Endothelial cell of umbilical vein (primary cell): ENCODE measurements around the gene TNPO3. TPM values are rescaled to one million over a fixed set of nuclear protein-coding genes. Genes with fewer than 3 reads are reported as not detected.

Experiments used
- BruUV-seq: library from RNA; stranded (reverse); fragments of 400-500 nt; replicated peaks from 2 replicates; lab custom pipeline; 2021; lab: Mats Ljungman, UMichigan
- CTCF ChIA-PET: fragments of 300-600, 350-600 bp; sonication (Branson Sonifier 250); formaldehyde crosslinking; loops from one replicate; lab custom pipeline; 2021; ENCODE audit warnings: antibody characterized with exemption, inconsistent platforms; lab: Charles Lee
- POLR2A ChIA-PET: fragments of 300-600, 350-600 bp; sonication (Branson Sonifier 250); formaldehyde crosslinking; loops from one replicate; lab custom pipeline; 2021; ENCODE audit warnings: antibody characterized with exemption, inconsistent platforms; lab: Charles Lee
- DNase-seq: peaks from one replicate; pipeline ENCODE4 v3.0.0-alpha.2; 2011; ENCODE audit warnings: low read depth, low spot score
- FAIRE-seq: peaks from 2 replicates; lab custom pipeline; 2011; peaks lifted over from hg19 to GRCh38; lab: Jason Lieb, UNC
- H2AFZ ChIP-seq: 2 replicates; pipeline ENCODE4 v1.6.0; 2012; ENCODE audit warnings: low read depth, low read length, control low read depth, inconsistent platforms
- H3K27ac ChIP-seq: 2 replicates; pipeline ENCODE4 v1.5.1; 2011; ENCODE audit warnings: low read depth, mild to moderate bottlenecking, control low read depth, low read length, moderate library complexity; ENCODE audit not compliant: insufficient read depth
- H3K27me3 ChIP-seq, 2 experiments: 2 replicates each; pipeline versions ENCODE4 v1.6.0 to v1.6.1; 2011; ENCODE audit warnings: low read length in 2 of 2, mixed read lengths in 1 of 2; ENCODE audit not compliant: control insufficient read depth in 2 of 2, insufficient read depth in 2 of 2
- H3K36me3 ChIP-seq, 2 experiments: 2 replicates in 1 of 2; 3 replicates in 1 of 2; pipeline ENCODE4 v1.5.1; 2011; ENCODE audit warnings: low read length in 2 of 2, mild to moderate bottlenecking in 1 of 2, moderate library complexity in 1 of 2; ENCODE audit not compliant: control insufficient read depth in 2 of 2, insufficient read depth in 2 of 2; ENCODE audit errors: extremely low read depth in 1 of 2
- H3K4me1 ChIP-seq: 3 replicates; pipeline ENCODE4 v1.5.1; 2011; ENCODE audit warnings: mild to moderate bottlenecking, low read length; ENCODE audit not compliant: control insufficient read depth, insufficient read depth; ENCODE audit errors: extremely low read depth
- H3K4me2 ChIP-seq: 2 replicates; pipeline ENCODE4 v1.6.1; 2011; ENCODE audit warnings: low read length, control low read depth, mixed read lengths; ENCODE audit not compliant: insufficient read depth
- H3K4me3 ChIP-seq, 3 experiments: fragments of 200-600 bp in 1 of 3; sonication (generic), shearing (Covaris generic) in 1 of 3; replicated peaks in 1 of 3; 2 replicates each; pipeline ENCODE4 v1.5.1; 2011 to 2016; ENCODE audit warnings: control low read depth in 3 of 3, low read length in 3 of 3, mild to moderate bottlenecking in 2 of 3, inconsistent platforms in 1 of 3, low read depth in 1 of 3, moderate library complexity in 1 of 3; ENCODE audit not compliant: insufficient read depth in 1 of 3
- H3K79me2 ChIP-seq: 2 replicates; pipeline ENCODE4 v1.6.0; 2012; ENCODE audit warnings: low read length, inconsistent platforms; ENCODE audit not compliant: control insufficient read depth, insufficient read depth
- H3K9ac ChIP-seq: replicated peaks from 2 replicates; pipeline ENCODE3; 2011; ENCODE audit warnings: low read length, control low read depth; ENCODE audit not compliant: insufficient read depth; ENCODE audit errors: extremely low read depth
- H3K9me1 ChIP-seq: replicated peaks from 3 replicates; pipeline ENCODE4 v1.6.0; 2011; ENCODE audit warnings: mild to moderate bottlenecking, low read length; ENCODE audit not compliant: control insufficient read depth, insufficient read depth; ENCODE audit errors: extremely low read depth
- H3K9me3 ChIP-seq: replicated peaks from 2 replicates; pipeline ENCODE4 v1.5.1; 2012; ENCODE audit warnings: low read length, inconsistent platforms; ENCODE audit not compliant: control insufficient read depth, insufficient read depth
- H4K20me1 ChIP-seq: replicated peaks from 2 replicates; pipeline ENCODE3; 2011; ENCODE audit warnings: mild to moderate bottlenecking, low read length; ENCODE audit not compliant: control insufficient read depth, insufficient read depth; ENCODE audit errors: extremely low read depth
- CTCF ChIP-seq, 2 donors: IDR thresholded peaks; 1 replicate in 1 of 2; 2 replicates in 1 of 2; pipeline ENCODE4 v1.5.1; 2011; ENCODE audit warnings: low read length in 2 of 2, mild to moderate bottlenecking in 2 of 2, moderate library complexity in 2 of 2, control low read depth in 1 of 2, inconsistent platforms in 1 of 2, low read depth in 1 of 2; ENCODE audit not compliant: insufficient read depth in 1 of 2; ENCODE audit errors: extremely low read depth in 1 of 2
- EZH2 ChIP-seq: IDR thresholded peaks from 2 replicates; pipeline ENCODE4 v1.6.1; 2012; ENCODE audit warnings: borderline replicate concordance, low read depth, mild to moderate bottlenecking, moderate library complexity, low read length, inconsistent platforms; ENCODE audit not compliant: severe bottlenecking
- FOS ChIP-seq: IDR thresholded peaks from 2 replicates; pipeline ENCODE4 v1.6.1; 2011; ENCODE audit warnings: mild to moderate bottlenecking, low read length, moderate library complexity, borderline replicate concordance; ENCODE audit not compliant: insufficient read depth
- GATA2 ChIP-seq: IDR thresholded peaks from 2 replicates; pipeline ENCODE4 v1.7.0; 2011; ENCODE audit warnings: low read depth, mild to moderate bottlenecking, moderate library complexity, mixed read lengths, low read length; ENCODE audit not compliant: insufficient read length, insufficient read depth
- JUN ChIP-seq: IDR thresholded peaks from 2 replicates; pipeline ENCODE4 v1.6.1; 2011; ENCODE audit warnings: borderline replicate concordance, low read depth; ENCODE audit not compliant: insufficient read length, insufficient read depth
- MAX ChIP-seq: IDR thresholded peaks from 2 replicates; pipeline ENCODE4 v1.6.1; 2011; ENCODE audit not compliant: insufficient read depth, insufficient read length
- MYC ChIP-seq: IDR thresholded peaks from one replicate; pipeline ENCODE4 v1.6.1; 2011; ENCODE audit warnings: mild to moderate bottlenecking, low read depth, low read length
- POLR2A ChIP-seq: IDR thresholded peaks from 2 replicates; pipeline ENCODE4 v1.6.1; 2012; ENCODE audit warnings: low read depth, mild to moderate bottlenecking, control low read depth, low read length
- POLR2AphosphoS5 ChIP-seq: IDR thresholded peaks from 2 replicates; pipeline ENCODE4 v1.6.1; 2012; ENCODE audit warnings: low read depth, mild to moderate bottlenecking, control low read depth, low read length, moderate library complexity; ENCODE audit not compliant: insufficient read depth
- dilution Hi-C: fragments of 300-500 bp; cut with MboI; formaldehyde crosslinking; loops from one replicate; pipeline ENCODE4 v1.15.0; 2019; ENCODE audit warnings: low sequenced_read_pairs; ENCODE audit not compliant: extremely low pct_ligation_motif_present
- intact Hi-C: fragments of 100-400 bp; cut with micrococcal nuclease; formaldehyde crosslinking; loops from one replicate; pipeline ENCODE4 v1.10.0; 2022
- polyA plus RNA-seq, 4 experiments: library from polyadenylated mRNA; depleted of rRNA in 3 of 4; stranded (reverse) in 3 of 4; unstranded in 1 of 4; fragments of >200 nt; gene quantifications; 2 replicates each; pipeline versions ENCODE4 v1.2.1 to v1.2.3, GENCODE V29; 2011 to 2012; ENCODE audit warnings: missing spikeins in 1 of 4
- total RNA-seq: library from RNA; stranded (reverse); gene quantifications from 2 replicates; pipeline ENCODE4 v1.2.3, GENCODE V29; 2021

The TNPO3 gene
- total and polyA plus RNA-seq, 2 donors (not counting 3 experiments of a cell fraction or from before 2014, with no cell fraction given), result 29.0 to 46.9 TPM

GRCh38 chr7:129100827-129101166 is 45.9 kb upstream of the TNPO3 start:
- ChIA-PET POLR2A (no interaction called here), CTCF (interaction anchor here (0.9 to 2.9 kb wide), 4 partner anchors 9 to 63 kb away, joined by 5 to 20 read pairs (median 6); no protein-coding TSS in a partner anchor)
- H3K4me1 ChIP-seq, result no peaks in the 10 kb centered on the region
- H3K4me3 ChIP-seq, result no peak overlapping the region
- no peak overlapping the region for H3K27ac ChIP-seq
- H3K9me1 ChIP-seq, result no peaks in the 10 kb centered on the region
- dilution Hi-C loops (no loop called here), intact Hi-C loops (no loop called here)
- FAIRE-seq, result no peak
- H3K4me2 ChIP-seq, result no peak overlapping the region
- peaks cover 2 to 5% of the 10 kb centered on the region in 2 experiments for H3K27me3 ChIP-seq
- no peaks in the 10 kb centered on the region for H3K36me3 ChIP-seq
- H4K20me1 ChIP-seq, result no peaks in the 10 kb centered on the region
- no peaks in the 10 kb centered on the region for H3K9me3 ChIP-seq
- TF ChIP-seq MAX (no peak), GATA2 (no peak), EZH2 (no peak), JUN (no peak), POLR2AphosphoS5 (no peak), FOS (no peak), CTCF (IDR thresholded peaks at IDR 0.05; ENCODE audit: extremely low read depth in 1 of 2, insufficient read depth in 1 of 2, low read depth in 1 of 2, low read length in 2 of 2) (no peak), MYC (no peak), POLR2A (no peak)
- no TSS peak for BruUV-seq
- H3K9ac ChIP-seq, result no peak overlapping the region
- no peak for DNase-seq
- no peak overlapping the region for H2AFZ ChIP-seq
- no peaks in the 10 kb centered on the region for H3K79me2 ChIP-seq
